K562 (cell line): ENCODE data around the gene ST6GAL1.

Experiments
- SIN3A ChIP-seq, 2 experiments: fragments of 150-350 bp in 1 of 2; IDR thresholded peaks; 2 replicates each; pipeline ENCODE4 v1.6.1; 2011 to 2016; ENCODE audit warnings: borderline replicate concordance in 2 of 2, low read depth in 2 of 2, low read length in 2 of 2, mild to moderate bottlenecking in 2 of 2, moderate library complexity in 2 of 2; ENCODE audit not compliant: control insufficient read depth in 1 of 2
- SIX5 ChIP-seq, 2 experiments: IDR thresholded peaks; 2 replicates each; pipeline ENCODE4 v1.6.1; 2011; ENCODE audit warnings: low read length in 2 of 2, borderline replicate concordance in 1 of 2, low read depth in 1 of 2, mild to moderate bottlenecking in 1 of 2, moderate library complexity in 1 of 2; ENCODE audit not compliant: insufficient read depth in 1 of 2
- ZNF699 ChIP-seq: fragments of 250-450 bp; sonication (Bioruptor Pico); IDR thresholded peaks from 2 replicates; pipeline ENCODE4 v1.8.0; 2021; ENCODE audit warnings: mild to moderate bottlenecking, moderate library complexity; ENCODE audit not compliant: insufficient replicate concordance

GRCh38 chr3:186945255-186945823, 15.0 kb downstream of the ST6GAL1 start:
- TF ChIP-seq SIN3A (IDR thresholded peaks at IDR 0.05; ENCODE audit: borderline replicate concordance in 2 of 2, control insufficient read depth in 1 of 2, low read depth in 2 of 2, low read length in 2 of 2) (no peak), SIX5 (IDR thresholded peaks at IDR 0.05; ENCODE audit: borderline replicate concordance in 1 of 2, insufficient read depth in 1 of 2, low read depth in 1 of 2, low read length in 2 of 2) (no peak), ZNF699 (CRISPR knock-in tag) (no peak)
